HG02798 (cell line): ENCODE results near the gene SPEN.
"Not testable (repeated sequence)": the region's sequence is repeated elsewhere in the genome, so short reads cannot be mapped to it uniquely, and the experiment has no call there.

Source experiments
- ATAC-seq: cut with Tn5 transposase; IDR thresholded peaks from one replicate; pipeline ENCODE4 v1.9.1; 2021; ENCODE audit warnings: mild to moderate bottlenecking; ENCODE audit not compliant: unreplicated experiment, poor library complexity

Gene SPEN

GRCh38 chr1:15833842-15834405 lies 13.6 kb upstream of the SPEN start:
- ATAC-seq, result no peak

DNA sequence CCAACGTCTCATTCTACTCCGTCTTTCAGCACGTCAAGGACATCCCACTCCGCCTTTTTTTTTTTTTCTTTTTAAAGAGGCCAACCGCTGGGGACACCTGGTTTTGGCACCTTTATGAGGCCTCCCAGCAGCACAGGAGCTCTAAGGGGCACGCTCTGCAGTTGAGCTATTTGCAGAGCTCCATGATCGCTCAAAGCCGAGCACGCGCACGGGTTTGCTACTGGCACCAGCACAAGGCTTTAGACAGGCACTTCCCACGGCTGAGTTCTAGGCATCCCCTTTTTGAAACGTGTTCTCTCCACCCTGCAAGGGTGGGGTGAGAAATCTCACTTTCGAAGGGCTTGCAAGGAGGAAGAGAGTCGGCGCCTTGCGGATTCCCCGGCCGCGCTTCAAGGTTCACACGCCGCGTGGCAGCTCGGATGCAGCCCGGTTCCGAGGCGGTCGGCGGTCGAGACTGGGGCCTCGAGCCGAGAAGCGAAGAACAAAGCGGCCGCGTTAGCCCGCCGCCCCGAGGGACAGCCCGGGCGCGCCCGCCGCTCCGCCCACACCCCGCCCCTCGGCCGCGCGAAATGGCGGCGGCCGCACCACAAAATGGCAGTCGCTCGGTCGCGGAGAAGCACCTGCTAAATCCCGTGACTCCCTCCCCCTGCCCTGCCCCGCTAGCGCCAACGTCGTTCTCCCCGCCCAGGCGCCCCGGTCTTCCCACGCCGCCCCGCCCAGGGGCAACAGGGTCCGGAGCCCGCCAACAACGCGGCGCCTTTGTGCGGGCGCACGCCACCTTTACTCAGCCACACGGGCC lies 12.9 kb upstream of the SPEN start:
- peak; percentile 60 for ATAC-seq

DNA sequence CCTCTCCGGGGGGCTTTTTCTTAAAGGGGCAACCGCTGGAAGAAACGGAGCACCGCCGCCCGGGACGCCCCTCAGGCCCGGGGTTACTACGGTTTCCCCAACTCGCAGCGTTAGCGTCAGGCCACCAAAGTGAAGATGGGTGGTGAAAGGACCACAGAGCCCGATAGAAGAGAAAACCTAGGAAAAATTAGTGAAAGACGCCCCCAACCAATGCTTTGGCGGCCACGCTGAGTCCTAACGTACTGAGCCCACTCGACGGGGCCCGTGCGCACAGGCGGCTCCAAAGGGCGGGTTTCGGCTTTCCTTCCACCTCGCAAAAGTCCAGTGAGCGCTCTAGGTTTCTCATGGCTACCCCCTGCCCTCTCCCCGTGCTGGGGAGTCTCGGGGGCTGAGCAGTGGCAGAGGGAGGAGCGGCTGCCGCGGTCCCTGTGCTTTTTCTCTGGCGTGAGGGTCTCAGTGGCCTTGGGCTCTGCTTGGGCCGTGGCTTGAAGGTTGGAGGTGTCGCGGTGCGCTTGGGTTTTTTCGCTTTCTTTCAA lies 12.2 kb upstream of the SPEN start:
- ATAC-seq, result peak; percentile 1

GRCh38 chr1:15835741-15836510 lies 11.6 kb upstream of the SPEN start:
- peak; percentile 74 for ATAC-seq

DNA sequence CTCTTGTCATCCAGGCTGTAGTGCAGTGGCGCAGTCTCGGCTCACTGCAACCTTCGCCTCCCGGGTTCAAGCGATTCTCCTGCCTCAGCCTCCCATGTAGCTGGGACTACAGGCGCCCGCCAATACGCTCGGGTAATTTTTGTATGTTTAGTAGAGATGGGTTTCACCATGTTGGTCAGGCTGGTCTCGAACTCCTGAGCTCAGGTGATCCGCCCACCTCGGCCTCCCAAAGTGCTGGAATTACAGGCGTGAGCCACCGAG lies 11.1 kb upstream of the SPEN start:
- not testable (repeated sequence) for ATAC-seq

- no peak for ATAC-seq
Measured at GRCh38 chr1:15836772-15837669, 10.5 kb upstream of the SPEN start.

DNA sequence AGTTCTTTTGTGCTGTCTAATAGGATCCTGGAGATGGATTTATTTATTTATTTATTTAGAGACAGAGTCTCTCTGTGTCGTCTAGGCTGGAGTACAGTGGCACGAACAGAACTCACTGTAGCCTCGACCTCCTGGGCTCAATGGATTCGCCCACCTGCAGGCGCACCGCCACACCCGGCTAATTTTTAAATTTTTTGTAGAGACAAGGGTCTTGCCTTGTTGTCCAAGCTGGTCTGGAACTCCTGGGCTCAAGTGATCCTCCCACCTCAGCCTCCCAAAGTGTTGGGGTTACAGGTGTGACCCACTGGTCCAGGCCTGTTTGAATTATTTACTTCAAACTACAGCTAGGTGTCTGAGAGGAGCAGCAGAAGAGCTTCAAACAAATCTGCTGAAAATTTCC lies 9.6 kb upstream of the SPEN start:
- ATAC-seq, result no peak

DNA sequence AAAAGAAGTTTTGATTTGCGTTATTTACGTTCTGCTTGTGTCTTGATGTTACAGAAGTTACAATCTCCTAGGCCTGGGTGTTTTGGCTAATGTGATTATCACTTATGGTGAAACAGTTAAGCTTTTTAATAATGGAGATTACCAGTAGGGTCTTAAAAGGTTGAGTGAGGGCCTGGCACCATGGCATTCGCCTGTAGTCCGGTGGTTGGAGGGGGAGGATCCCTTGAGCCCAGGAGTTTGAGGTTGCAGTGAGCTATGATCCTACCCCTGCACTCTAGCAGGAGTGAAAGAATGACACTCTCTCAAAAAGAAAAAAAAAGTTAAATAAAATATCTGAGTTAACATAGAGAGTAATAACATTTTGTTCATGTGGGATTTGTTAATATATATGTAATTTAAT lies 8.8 kb upstream of the SPEN start:
- ATAC-seq, result no peak

DNA sequence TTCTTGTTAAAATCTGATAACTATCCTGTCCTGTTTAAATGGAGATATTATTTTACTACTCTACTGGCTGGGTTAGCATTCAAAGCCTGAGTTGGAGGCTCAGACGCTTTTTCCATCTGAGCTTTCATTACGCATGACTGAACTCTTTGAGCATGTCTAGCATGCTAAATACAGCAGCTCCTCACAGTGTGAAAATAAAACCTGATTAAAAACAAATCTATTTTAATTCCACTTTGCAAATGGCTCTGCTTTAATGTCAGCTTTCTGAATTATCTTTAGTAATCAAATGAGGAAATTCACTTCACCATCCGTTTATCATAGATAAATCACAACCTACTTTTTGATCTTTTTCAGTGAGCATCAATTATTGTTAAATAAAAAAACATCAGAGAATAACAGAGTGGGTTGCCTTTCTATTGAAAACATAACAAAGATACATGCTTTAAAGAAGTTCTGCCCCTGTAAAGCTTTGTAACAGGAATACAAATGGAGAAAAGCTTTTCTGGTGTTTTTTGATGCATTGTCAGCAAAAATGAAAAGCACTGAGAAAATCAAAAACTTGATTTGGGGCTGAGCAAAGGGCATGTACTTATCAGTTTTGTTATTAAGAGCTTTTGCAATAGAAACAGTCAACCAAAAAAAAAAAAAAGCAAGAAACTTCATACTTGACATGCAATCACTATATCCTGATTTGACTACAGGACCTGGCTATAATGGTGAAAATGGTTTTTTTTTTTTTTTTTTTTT lies 3.5 kb upstream of the SPEN start:
- no peak for ATAC-seq

GRCh38 chr1:15846056-15846455 lies 1.5 kb upstream of the SPEN start:
- not testable (repeated sequence) for ATAC-seq

GRCh38 chr1:15847893-15848142 lies 311 bp downstream of the SPEN start:
- ATAC-seq, result no peak

DNA sequence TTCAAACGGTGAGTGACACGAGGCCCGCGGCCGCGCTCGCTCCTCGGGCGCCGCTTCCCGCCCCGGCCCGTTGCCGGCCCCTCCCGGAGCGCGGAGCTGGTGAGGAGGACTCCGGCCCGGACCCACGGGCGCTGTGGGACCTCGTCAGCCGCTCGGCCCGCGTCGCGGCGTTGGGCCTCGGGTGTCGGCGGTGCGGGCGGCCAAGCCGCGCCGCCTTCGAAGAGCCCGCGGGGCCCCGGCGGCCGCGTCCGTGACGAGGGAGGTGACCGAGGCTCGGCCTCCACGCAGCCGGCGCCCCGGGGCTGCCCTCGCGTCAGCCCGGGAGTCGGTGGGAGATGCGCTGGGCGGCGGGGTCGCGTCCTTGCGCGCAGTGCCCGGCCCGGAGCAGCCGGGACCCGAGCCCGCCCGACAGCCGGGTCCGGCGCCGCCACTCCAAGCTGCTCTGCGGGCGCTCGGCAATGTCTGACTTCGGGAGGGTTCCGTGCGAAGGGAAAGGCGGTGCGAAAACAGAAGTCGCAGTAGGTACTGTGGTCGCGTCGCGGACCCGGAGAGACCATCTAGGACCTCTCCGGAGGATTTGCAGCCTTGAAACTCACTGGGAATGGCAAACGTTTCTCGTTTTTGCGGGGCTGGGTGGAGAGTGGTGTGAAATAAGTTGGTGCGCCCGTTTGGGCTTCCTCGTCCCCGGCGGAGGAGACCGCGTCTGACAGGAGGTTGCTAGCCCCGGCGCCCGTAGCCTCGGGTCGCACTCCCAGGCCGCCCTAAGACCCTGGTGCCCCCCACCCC lies 829 bp downstream of the SPEN start:
- peak; percentile 17 for ATAC-seq

GRCh38 chr1:15848929-15849774 lies 1.6 kb downstream of the SPEN start:
- no peak for ATAC-seq

DNA sequence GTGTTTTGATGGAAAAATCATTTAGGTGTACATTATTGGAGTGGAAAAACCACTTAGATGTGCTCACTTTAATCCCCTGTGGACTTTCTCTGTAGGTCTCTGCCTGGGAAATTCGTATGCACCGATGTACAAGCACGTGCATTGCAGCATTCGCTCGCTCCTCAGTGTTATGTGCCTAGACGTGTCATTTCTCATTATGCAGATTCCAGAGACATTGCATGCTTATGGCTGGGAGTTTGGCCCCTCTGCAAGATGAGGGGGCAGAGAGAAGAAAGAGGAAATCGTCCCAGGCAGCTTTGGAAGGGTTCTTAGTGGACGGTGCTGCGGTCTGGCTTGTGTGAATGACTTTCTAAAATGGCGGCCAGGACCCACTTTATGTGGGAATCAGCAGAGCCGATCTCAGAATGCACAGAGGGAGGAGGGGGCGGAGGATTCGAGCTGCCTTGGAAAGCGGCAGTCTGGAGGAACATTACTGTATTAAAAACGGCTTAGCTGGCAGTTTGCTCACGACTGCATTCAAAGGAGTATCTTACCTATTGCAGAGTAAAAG lies 2.3 kb downstream of the SPEN start:
- no peak for ATAC-seq

DNA sequence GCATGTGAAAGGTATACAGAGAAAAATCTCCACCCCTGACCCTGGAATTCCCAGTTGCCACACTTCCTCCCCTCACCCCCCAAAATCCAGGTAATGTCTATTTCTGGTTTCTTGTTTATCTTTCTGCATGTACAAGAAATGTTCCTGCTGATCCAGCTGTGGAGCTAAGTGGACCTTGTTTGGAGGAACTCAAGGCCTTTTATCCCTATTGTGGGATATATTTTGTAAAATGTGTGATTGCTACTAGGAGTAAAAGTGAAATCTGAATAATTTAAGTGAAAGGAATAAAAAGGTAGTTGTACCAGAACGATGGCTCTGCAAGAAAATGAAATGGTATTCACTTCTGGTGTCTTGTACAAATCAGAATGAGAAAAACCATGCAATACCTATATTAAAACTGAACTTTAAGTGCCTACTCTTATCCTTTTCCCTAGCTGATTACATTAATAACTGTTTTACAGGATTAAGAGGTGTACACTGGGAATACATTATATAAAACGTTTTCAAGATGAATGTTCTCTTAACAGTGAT lies 3.0 kb downstream of the SPEN start:
- no peak for ATAC-seq

DNA sequence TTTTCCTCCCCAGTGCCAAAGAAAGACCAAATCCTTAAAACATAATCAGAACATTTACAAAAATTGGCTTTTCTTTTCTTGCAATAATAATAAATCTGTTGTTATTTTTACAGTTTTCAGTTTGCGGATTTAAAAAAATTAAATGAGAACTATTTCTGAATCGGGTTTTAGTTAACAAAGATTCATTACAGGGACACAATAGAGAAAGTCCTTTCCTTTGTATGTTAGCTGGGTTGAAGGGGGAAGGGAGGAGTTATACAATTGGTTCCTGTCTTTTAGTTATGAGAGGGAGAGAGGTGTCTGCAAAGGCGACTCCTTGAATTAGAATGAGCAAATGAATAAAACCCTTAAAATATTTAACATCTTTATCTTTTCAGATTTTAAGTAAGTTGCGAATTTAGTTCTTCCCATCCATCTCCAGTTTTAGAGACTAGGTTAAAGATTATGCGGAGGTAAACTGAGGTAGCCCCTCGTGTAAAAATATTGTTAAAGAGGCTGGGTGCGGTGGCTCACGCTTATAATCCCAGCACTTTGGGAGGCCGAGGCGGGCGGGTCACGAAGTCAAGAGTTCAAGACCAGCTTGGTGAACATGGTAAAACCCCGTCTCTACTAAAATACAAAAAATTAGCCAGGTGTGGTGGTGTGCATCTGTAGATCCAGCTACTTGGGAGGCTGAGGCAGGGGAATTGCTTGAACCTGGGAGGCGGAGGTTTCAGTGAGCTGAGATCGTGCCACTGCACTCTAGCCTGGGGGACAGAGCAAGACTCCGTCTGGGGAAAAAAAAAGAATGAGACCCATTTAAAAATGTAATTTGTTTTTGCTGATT lies 3.9 kb downstream of the SPEN start:
- no peak for ATAC-seq
